C4-2B (cell line): ENCODE results near the gene GIT1.

Experiments used
- CTCF ChIP-seq: fragments of 450-650 bp; conservative IDR thresholded peaks from 2 replicates; pipeline ENCODE4 v1.5.1; 2017; ENCODE audit warnings: mild to moderate bottlenecking
- ZFX ChIP-seq: fragments of 450-650 bp; IDR thresholded peaks from 2 replicates; pipeline ENCODE4 v1.6.1; 2017

DNA sequence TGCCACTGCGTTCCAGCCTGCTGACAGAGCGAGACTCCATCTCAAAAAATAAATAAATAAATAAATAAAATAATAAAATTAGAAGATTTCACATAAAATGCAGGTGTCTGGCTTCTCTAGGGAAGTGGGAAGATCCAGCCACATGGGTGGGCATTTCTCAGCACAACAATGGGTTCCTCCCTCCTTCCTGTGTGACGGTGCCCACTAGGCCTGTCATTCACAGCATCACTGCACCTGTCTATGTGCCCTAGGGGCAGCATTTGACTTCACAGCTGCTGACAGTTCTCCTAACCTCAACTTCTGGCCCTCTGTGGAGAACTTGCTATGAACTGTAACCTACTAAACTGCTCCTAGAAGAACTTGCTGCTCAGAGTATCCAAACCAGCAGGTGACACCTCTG lies 25.6 kb downstream of the GIT1 start:
- TF ChIP-seq CTCF (no peak), ZFX (no peak)
